ENCODE data around the gene S100A16.

The S100A16 gene

GRCh38 chr1:153560241-153560640, 52.7 kb downstream of the S100A16 start:
- no peak for DNase-seq

- no peak for DNase-seq
These were observed 55.1 kb downstream of the S100A16 start for GRCh38 chr1:153557877-153558276.
